SJSA1 (cell line): Measurements from ENCODE around the gene CLEC16A. TPM values are rescaled to one million over a fixed set of nuclear protein-coding genes. Genes with fewer than 3 reads are reported as not detected.

Source experiments
- DNase-seq, 2 experiments: peaks; one replicate each; pipeline ENCODE4 v3.0.0-alpha.2; 2015 to 2020; ENCODE audit warnings: low spot score in 2 of 2, low read depth in 1 of 2
- H3K27ac ChIP-seq: fragments of 250-450 bp; sonication (Bioruptor Pico); 2 replicates; pipeline ENCODE4 v1.5.1; 2020; ENCODE audit warnings: mild to moderate bottlenecking, moderate library complexity
- H3K27me3 ChIP-seq: fragments of 250-450 bp; sonication (Bioruptor Pico); replicated peaks from 2 replicates; pipeline ENCODE4 v1.5.1; 2020; ENCODE audit warnings: mild to moderate bottlenecking, moderate library complexity
- H3K36me3 ChIP-seq: fragments of 250-450 bp; sonication (Bioruptor Pico); 2 replicates; pipeline ENCODE4 v1.5.1; 2020; ENCODE audit warnings: mild to moderate bottlenecking
- H3K4me1 ChIP-seq: fragments of 250-450 bp; sonication (Bioruptor Pico); replicated peaks from 2 replicates; pipeline ENCODE4 v1.6.1; 2021; ENCODE audit warnings: mild to moderate bottlenecking
- H3K4me3 ChIP-seq: fragments of 250-450 bp; sonication (Bioruptor Pico); 2 replicates; pipeline ENCODE4 v1.5.1; 2020; ENCODE audit warnings: mild to moderate bottlenecking
- H3K9me3 ChIP-seq: fragments of 250-450 bp; sonication (Bioruptor Pico); replicated peaks from 2 replicates; pipeline ENCODE4 v1.5.1; 2020; ENCODE audit warnings: mild to moderate bottlenecking
- total RNA-seq: library from RNA; depleted of rRNA; stranded (reverse); fragments of >200 nt; shearing (Covaris generic); gene quantifications from 2 replicates; pipeline ENCODE4 v1.2.3, GENCODE V29; 2014

Gene CLEC16A
- total RNA-seq, 1 experiment from 2014 or later = 14.8 TPM

DNA sequence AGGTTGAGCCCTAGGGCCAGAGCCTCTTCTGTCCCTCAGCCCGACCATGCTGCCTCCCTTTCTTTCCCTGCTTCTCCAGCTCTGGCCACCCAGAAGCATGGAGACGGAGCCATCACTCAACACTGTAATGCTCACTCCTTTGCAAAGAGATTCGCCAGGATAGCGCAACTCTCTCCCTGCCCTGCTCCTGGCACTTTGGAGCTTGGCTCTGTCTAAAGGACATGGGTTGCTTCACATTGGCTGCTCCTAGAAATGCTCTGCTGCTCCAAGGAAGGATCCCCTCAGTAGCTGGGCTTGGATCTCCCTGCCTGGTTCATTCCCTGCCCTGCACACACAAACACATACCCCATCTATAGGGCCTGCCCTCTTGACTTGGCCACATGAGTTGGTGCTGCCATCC is 76.0 kb downstream of the CLEC16A start:
- Histone ChIP-seq H3K36me3 (peaks cover 9% of the 10 kb centered on the region), H3K27ac (no peak overlapping the region), H3K4me1 (peaks cover 15% of the 10 kb centered on the region), H3K9me3 (no peaks in the 10 kb centered on the region), H3K27me3 (no peaks in the 10 kb centered on the region), H3K4me3 (no peak overlapping the region)
- DNase-seq = no peak

DNA sequence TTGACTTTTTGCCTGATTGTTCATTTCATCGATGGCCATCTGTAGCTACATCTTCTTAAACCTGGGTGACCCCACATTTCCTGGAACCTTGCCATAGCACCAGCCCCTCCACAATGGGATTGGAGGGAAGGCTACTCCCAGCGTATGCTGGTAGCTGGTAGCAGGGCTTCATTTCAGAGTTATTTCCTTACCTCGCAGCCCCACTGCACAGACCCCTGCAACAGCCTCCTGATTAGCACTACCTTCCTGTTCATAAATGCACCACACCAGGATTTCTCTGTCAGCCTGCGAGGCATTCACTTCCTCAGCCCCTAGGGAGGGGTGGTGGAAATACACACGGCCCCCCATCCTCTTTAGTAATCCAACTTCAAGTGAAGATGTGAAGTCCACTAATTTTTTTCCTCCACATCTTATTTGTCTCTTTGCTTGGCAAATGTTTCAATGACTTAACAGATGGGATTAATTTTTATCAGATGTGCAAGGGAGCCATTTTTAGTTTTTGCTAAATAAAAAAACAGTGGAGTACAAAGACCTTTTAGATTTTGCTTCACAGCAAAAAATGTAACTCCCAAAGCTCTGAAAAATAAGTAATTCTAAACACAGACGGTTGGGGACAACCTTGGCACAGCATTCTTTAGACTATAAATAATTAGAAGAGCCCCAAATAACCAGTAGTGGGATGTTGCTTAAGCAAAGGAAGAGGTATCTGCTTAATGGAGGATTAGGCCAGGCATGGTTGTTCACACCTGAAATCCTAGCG is 76.6 kb downstream of the CLEC16A start:
- Histone ChIP-seq H3K27me3 (no peaks in the 10 kb centered on the region), H3K36me3 (peaks cover 12% of the 10 kb centered on the region), H3K4me1 (peaks cover 15% of the 10 kb centered on the region), H3K9me3 (no peaks in the 10 kb centered on the region), H3K27ac (no peak overlapping the region), H3K4me3 (no peak overlapping the region)
- DNase-seq = no peak

DNA sequence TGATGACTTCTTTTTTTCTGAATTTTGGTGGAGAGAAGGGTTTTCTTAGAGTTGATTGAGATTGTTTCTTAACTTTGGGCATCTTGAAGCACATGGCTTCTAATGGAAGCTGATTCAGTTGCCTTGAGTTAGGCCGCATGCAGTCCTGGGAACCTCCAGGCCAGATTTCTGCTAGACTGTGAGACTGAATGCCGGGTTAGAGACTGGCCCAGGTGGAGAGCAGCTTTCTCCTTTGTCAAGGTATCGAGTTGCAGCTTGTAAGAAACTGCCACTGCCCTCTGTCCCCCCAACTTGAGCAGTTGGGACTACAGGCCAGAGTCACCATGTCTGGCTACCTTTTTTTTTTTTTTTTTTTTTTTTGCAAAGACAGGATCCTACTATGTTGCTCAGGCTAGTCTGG is 77.6 kb downstream of the CLEC16A start:
- H3K36me3 ChIP-seq = peaks cover 15% of the 10 kb centered on the region
- no peak overlapping the region for H3K27ac ChIP-seq
- no peaks in the 10 kb centered on the region for H3K27me3 ChIP-seq
- no peak for DNase-seq
- no peak overlapping the region for H3K4me3 ChIP-seq
- H3K9me3 ChIP-seq = no peaks in the 10 kb centered on the region
- H3K4me1 ChIP-seq = peaks cover 7% of the 10 kb centered on the region

DNA sequence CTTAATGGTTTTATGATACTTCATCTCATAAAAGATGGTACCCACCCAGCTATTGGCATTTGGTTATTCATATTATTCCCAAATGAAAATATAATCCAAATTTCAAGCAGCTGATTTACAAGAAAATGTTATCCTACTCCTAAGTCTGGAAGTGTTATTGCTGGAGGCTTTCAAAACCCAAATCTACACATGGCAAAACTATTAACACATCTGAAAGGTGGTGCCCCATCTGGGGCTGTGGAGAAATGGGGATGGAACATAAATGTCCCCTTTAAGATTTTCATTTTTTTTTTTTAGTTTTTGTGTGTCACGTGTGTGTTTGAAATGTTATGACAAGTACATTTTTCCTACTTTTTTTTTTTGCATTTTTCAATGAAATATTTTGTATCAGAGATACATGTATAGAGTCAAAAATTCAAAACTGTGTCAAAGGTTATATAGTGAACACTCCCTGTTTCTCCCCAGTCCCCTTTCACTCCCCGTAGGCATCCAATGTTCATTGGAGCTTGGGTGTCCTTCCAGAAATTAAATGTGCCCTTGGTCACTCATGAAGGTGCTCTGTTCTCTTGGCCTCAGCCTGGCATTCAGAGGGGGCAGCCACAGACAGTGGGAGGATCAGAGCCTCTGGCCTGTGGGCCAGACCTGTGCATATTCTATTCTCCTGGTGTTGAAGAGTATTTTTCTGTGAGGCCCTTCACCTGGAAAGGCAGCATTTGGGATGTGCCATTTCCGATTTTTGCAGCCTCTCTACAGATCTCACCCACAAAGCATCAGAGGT is 79.1 kb downstream of the CLEC16A start:
- Histone ChIP-seq H3K27ac (no peak overlapping the region), H3K4me3 (no peak overlapping the region), H3K27me3 (no peaks in the 10 kb centered on the region), H3K36me3 (peaks cover 15% of the 10 kb centered on the region), H3K4me1 (no peaks in the 10 kb centered on the region), H3K9me3 (no peaks in the 10 kb centered on the region)
- no peak for DNase-seq

DNA sequence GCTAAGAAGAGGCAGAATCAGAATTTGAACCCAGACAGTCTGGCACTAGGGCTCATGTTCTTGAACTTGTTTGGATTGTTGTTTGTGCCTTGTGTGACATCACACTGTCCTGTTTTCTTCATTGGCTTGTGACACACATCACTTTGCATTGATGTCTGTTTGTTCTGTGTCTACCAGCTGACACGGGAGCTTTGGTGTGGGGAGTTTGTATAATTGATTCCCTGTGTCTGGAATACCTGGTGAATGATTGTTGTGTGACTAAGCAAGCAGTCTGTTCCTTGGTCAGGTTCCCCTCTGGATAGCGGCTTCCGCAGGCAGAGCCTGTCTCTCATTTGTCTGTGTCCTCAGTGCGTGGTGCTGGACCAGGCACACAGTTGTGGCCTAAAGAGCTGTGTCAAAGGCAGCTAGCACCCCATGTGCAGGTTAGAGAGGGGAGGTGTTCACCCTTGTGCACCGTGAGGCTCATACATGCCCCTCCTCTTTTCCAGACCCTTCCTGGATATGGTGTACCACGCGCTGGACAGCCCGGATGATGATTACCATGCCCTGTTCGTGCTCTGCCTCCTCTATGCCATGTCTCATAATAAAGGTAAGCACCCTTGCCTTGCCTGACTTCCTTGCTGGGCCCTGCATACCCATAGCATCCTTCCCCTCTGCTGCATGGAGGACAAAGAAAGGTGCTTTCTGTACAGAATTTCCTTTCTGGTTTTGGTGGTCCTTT is 80.1 kb downstream of the CLEC16A start:
- Histone ChIP-seq H3K27ac (no peak overlapping the region), H3K36me3 (peaks cover 25% of the 10 kb centered on the region)
- DNase-seq = no peak

DNA sequence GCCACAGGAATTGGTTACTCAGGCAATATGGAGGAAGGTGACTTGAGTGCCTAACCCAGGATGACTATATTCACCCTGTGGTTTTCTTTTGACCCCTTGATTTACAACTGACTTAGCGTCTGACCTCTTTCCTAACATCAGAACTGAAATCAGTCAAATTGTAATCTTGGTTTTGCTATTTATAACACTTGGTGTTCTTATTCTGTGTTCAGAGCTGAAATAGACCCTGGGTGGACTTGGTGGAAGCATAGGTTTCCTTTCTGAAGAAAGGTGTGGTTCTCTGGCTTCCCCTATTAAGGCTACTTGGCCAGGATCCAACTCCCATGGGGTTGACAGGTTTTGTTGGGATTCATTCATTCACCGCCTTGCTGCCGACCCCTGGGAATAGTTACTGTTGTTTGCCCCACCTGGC is 80.8 kb downstream of the CLEC16A start:
- Histone ChIP-seq H3K27ac (no peak overlapping the region), H3K9me3 (no peaks in the 10 kb centered on the region), H3K4me3 (no peak overlapping the region), H3K36me3 (peaks cover 23% of the 10 kb centered on the region), H3K4me1 (peaks cover 10% of the 10 kb centered on the region), H3K27me3 (no peaks in the 10 kb centered on the region)
- no peak for DNase-seq

More for the DNA sequence above, 80.1 kb downstream of the CLEC16A start:
- peaks cover 4% of the 10 kb centered on the region for H3K4me1 ChIP-seq
- H3K9me3 ChIP-seq = no peaks in the 10 kb centered on the region
- no peak overlapping the region for H3K4me3 ChIP-seq
- H3K27me3 ChIP-seq = no peaks in the 10 kb centered on the region

DNA sequence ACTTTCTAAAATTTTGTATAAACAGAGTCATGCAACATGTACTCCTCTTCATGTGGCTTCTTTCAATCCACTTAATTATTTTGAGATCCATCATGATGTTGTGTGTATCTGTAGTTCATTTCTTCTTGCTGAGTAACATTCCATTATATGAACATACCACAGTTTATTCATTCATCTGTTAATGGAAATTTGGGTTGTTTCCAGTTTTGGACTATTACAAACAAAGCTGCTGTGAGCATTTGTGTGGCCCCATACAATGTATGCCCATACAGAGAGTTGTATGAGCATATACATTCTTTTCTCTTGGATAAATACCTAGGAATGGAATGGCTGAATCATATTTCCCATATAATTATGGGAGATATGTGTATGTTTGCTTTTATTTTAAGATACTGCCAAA is 85.6 kb downstream of the CLEC16A start:
- H3K4me1 ChIP-seq = peaks cover 11% of the 10 kb centered on the region
- H3K27me3 ChIP-seq = no peaks in the 10 kb centered on the region
- no peaks in the 10 kb centered on the region for H3K9me3 ChIP-seq
- DNase-seq = no peak
- peaks cover 32% of the 10 kb centered on the region for H3K36me3 ChIP-seq
- no peak overlapping the region for H3K4me3 ChIP-seq
- H3K27ac ChIP-seq = no peak overlapping the region

DNA sequence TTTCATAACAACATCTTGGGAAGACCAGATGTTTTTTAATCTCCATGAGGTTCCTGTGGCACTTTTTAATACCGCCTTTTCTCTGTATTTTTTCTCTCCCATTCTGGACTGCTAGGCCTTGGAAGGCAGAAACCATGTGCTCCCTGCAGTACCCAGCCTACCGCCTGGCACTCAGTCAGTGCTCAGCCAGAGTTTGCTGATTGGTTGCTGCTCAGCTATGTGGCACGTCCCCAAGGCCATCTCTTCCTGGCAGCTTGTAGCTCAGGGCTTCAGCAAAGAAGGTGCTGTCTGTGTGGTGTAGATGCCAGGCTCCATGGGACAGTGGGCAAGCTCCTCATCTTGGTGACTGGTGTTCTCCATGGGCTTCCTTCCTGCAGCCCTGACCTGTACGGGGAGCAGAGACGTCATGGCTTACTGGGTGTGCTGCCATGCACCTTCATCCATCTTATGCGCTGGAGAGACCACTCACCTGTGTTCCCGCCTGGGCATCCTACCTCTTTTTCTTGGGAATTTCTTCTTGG is 86.7 kb downstream of the CLEC16A start:
- Histone ChIP-seq H3K4me3 (no peak overlapping the region), H3K27me3 (no peaks in the 10 kb centered on the region), H3K4me1 (peaks cover 11% of the 10 kb centered on the region), H3K9me3 (no peaks in the 10 kb centered on the region), H3K27ac (no peak overlapping the region), H3K36me3 (peaks cover 26% of the 10 kb centered on the region)
- no peak for DNase-seq

DNA sequence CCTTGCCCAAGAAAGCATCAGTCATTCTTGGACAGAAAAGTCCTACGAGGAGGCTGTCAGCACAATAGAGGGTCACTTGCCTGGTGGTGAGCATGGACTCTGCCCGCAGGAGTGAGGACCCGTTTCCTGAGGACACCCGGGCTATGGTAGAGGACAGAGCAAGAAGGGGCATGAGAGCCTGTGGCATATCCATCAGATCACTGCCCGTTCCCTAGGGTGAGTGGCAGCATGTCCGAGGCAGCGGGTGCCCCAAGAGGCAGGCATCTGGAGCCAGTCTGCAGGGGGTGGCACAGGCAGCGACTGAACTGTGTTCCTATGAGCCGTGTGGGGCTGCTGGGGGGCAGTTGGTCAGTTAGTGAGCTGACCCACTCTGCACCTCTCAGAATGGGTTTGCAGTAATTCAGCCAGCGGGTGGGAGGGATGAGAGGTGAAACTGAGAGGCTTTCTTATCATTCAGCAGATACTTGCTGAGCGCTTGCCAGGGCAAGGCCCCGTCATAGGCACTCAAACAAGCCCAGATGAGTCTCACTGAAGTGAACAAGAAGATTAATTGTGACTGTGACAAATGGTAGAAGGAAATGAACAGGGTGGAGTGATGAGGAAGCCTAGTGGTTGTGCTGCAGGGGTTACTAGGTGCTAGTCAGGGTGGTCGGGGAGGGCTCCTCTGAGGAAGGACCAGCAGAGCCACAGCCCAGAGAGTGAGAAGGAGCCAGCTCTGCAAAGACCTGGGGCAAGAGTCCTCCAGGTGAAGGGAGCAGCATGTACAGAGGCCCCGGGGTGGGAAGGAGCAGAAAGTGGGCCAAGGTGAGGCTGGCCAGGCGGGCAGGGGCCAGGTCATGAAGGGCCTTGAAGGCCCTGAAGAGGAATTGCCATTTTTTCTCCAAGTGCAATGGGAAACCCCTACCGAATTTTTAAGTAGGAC is 87.9 kb downstream of the CLEC16A start:
- Histone ChIP-seq H3K27ac (no peak overlapping the region), H3K27me3 (no peaks in the 10 kb centered on the region), H3K9me3 (no peaks in the 10 kb centered on the region), H3K4me1 (peaks cover 11% of the 10 kb centered on the region), H3K4me3 (no peak overlapping the region), H3K36me3 (peaks cover 24% of the 10 kb centered on the region)
- no peak for DNase-seq

DNA sequence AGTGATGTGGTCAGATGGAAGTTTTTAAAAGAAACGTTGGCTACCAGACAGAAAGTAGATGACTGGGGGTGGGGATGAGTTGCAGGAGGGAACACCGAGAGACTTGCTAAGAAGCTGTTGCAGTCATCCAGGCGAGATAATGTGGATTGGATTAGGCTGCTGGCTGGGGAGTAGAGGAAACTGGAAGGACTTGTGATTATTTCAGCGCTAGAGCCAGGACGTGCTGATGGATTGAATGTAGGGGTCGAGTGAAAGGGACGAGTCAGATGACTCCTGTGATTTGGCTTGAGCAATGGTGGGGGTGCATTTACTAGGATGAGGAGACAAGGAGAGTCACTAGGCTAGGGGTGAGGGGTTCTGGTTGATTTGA is 88.5 kb downstream of the CLEC16A start:
- no peak overlapping the region for H3K27ac ChIP-seq
- no peak overlapping the region for H3K4me3 ChIP-seq
- peaks cover 11% of the 10 kb centered on the region for H3K4me1 ChIP-seq
- H3K9me3 ChIP-seq = no peaks in the 10 kb centered on the region
- H3K36me3 ChIP-seq = peaks cover 24% of the 10 kb centered on the region
- no peak for DNase-seq
- no peaks in the 10 kb centered on the region for H3K27me3 ChIP-seq

DNA sequence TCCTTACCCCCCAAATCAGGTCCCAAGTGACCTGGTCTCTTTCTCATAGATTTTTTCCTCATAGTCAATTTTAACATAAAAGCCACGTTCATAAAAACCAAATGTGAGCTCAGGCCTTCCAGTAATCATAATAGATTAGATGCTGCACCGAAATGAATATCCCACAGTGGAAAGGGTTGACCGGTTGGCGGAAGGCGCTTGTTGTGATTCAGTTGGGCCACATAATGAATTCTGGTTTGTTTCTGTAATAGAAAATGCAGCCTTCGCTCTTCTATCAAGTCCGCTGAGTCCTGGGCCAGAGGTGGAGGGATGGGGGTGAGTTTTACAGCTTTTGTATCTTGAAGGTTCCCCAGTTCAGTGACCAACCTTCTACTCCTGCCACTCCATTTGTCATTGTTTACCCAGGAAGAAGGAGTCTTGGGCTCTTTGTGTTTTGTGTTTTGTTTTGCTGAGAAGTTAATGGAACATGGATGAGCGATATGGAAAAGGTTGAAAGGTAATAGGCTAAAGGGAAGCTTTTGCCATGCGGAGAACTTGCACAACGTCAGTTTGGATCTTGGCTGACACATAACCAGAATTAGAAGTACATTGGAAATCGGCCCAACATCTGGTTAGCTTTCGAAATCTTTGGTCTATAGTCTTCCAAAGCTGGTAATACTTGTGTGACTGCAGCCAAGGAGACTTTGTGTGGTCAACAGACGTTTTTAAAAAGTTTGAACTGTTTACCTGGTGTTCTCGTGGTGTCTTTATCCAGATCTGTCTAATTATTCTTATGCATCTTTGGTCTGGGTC is 89.5 kb downstream of the CLEC16A start:
- no peak overlapping the region for H3K27ac ChIP-seq
- no peaks in the 10 kb centered on the region for H3K9me3 ChIP-seq
- DNase-seq = no peak
- no peaks in the 10 kb centered on the region for H3K27me3 ChIP-seq
- no peak overlapping the region for H3K4me3 ChIP-seq
- H3K4me1 ChIP-seq = peaks cover 11% of the 10 kb centered on the region
- peaks cover 20% of the 10 kb centered on the region for H3K36me3 ChIP-seq

DNA sequence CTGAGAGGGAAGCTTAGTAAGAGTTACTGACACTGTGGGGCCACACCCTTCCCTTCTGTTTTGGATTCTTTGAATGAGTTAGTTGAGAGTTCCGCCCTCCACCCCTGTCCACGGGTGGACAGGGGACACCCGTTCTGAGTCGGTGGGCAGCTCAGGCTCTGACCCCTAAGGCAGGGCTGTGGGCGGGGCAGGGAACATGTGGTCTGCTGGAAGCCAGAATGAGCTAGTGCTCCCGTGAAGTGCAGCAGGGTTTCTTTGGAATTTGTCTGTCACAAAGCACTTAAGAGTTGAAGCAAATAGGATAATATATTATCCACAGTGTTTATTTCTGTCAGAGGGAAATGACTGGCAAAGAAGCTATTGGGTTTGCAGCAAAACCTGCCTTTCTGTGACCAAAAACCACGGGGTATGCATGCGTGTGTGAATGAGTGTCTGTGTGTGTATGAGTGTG is 90.1 kb downstream of the CLEC16A start:
- Histone ChIP-seq H3K9me3 (no peaks in the 10 kb centered on the region), H3K4me1 (peaks cover 7% of the 10 kb centered on the region), H3K36me3 (peaks cover 14% of the 10 kb centered on the region), H3K27ac (no peak overlapping the region), H3K27me3 (no peaks in the 10 kb centered on the region), H3K4me3 (no peak overlapping the region)
- no peak for DNase-seq
